K562 (cell line): Measurements from ENCODE around the gene CIB1. TPM values are rescaled to one million over a fixed set of nuclear protein-coding genes. Genes with fewer than 3 reads are reported as not detected.

Experiments
- BHLHE40 ChIP-seq: IDR thresholded peaks from 2 replicates; pipeline ENCODE4 v1.6.1; 2011; ENCODE audit warnings: low read length, improper control_type of control experiment
- BRD9 ChIP-seq: fragments of 450-650 bp; IDR thresholded peaks from 2 replicates; pipeline ENCODE4 v1.6.1; 2018; ENCODE audit warnings: low read depth; ENCODE audit not compliant: partially characterized antibody
- CTBP1 ChIP-seq: fragments of 450-650 bp; IDR thresholded peaks from 2 replicates; pipeline ENCODE4 v1.6.1; 2016; ENCODE audit warnings: borderline replicate concordance
- E2F6 ChIP-seq, 2 experiments: IDR thresholded peaks; 2 replicates each; pipeline ENCODE4 v1.6.1; 2011; ENCODE audit warnings: borderline replicate concordance in 1 of 2, control low read depth in 1 of 2, low read depth in 1 of 2, low read length in 1 of 2, mild to moderate bottlenecking in 1 of 2, mixed read lengths in 1 of 2, moderate library complexity in 1 of 2; ENCODE audit not compliant: insufficient read depth in 1 of 2, insufficient read length in 1 of 2, poor library complexity in 1 of 2, severe bottlenecking in 1 of 2; ENCODE audit errors: extremely low read depth in 1 of 2
- EP400 ChIP-seq: fragments of 450-650 bp; IDR thresholded peaks from 2 replicates; pipeline ENCODE4 v1.6.1; 2017; ENCODE audit warnings: antibody characterized with exemption, mild to moderate bottlenecking, moderate library complexity
- ERF ChIP-seq: fragments of 450-650 bp; formaldehyde crosslinking; IDR thresholded peaks from 2 replicates; pipeline ENCODE4 v1.4.0; 2020; ENCODE audit warnings: mild to moderate bottlenecking, mixed read lengths
- HMGN3 ChIP-seq: IDR thresholded peaks from 2 replicates; pipeline ENCODE4 v1.6.1; 2011; ENCODE audit warnings: borderline replicate concordance, low read depth, mild to moderate bottlenecking, mixed read lengths, low read length; ENCODE audit not compliant: insufficient read length; ENCODE audit errors: extremely low read depth
- PTRF ChIP-seq: fragments of 450-650 bp; IDR thresholded peaks from 2 replicates; pipeline ENCODE4 v1.6.1; 2016; ENCODE audit warnings: mild to moderate bottlenecking, missing genetic modification characterization, missing compliant biosample characterization
- RBBP5 ChIP-seq: fragments of 200-600 bp; sonication (generic); IDR thresholded peaks from 2 replicates; pipeline ENCODE4 v1.6.1; 2012; ENCODE audit warnings: borderline replicate concordance, mild to moderate bottlenecking, low read length, control low read depth, inconsistent platforms; ENCODE audit not compliant: insufficient read depth, poor library complexity, severe bottlenecking
- REST ChIP-seq, 2 experiments: fragments of 450-650 bp; formaldehyde crosslinking in 1 of 2; IDR thresholded peaks; 2 replicates each; pipeline versions ENCODE4 v1.4.0 to v1.6.1; 2014 to 2020; ENCODE audit warnings: mild to moderate bottlenecking in 2 of 2, borderline replicate concordance in 1 of 2, low read depth in 1 of 2
- VEZF1 ChIP-seq: fragments of 200-800 bp; sonication (Bioruptor generic); IDR thresholded peaks from 2 replicates; pipeline ENCODE4 v1.6.1; 2017; ENCODE audit warnings: missing genetic modification characterization, missing compliant biosample characterization
- ZBTB7A ChIP-seq: IDR thresholded peaks from 2 replicates; pipeline ENCODE4 v1.6.1; 2011; ENCODE audit warnings: low read depth, mild to moderate bottlenecking, low read length, moderate library complexity, borderline replicate concordance; ENCODE audit not compliant: control insufficient read depth
- polyA plus RNA-seq, 8 experiments: library from polyadenylated mRNA; depleted of rRNA in 4 of 8; stranded (reverse) in 5 of 8; unstranded in 3 of 8; fragments of >200 nt; fragmentation: Nextera tagmentation in 2 of 8; fragmentation: Illumina TruSeq in 1 of 8; extraction: Ambion mirVana in 2 of 8; extraction: Trizol in 1 of 8; gene quantifications; 2 replicates each; pipeline versions ENCODE4 v1.2.1 to v1.2.3, GENCODE V29; 2011 to 2014; ENCODE audit warnings: inconsistent platforms in 1 of 8, missing spikeins in 1 of 8
- total RNA-seq, 7 experiments: library from RNA; depleted of rRNA in 6 of 7; stranded (reverse); fragments of >200 nt in 6 of 7; fragmentation: Illumina TruSeq in 2 of 7; extraction: Trizol in 2 of 7; gene quantifications; 2 replicates each; pipeline versions ENCODE4 v1.2.1 to v1.2.3, GENCODE V29; 2011 to 2021; ENCODE audit warnings: low replicate concordance in 1 of 7

CIB1 gene
- total and polyA plus RNA-seq, 9 of the 15 experiments (the other 6 are each of a cell fraction or from before 2014, with no cell fraction given) = 14.9 to 136 (median 64.5) TPM

DNA sequence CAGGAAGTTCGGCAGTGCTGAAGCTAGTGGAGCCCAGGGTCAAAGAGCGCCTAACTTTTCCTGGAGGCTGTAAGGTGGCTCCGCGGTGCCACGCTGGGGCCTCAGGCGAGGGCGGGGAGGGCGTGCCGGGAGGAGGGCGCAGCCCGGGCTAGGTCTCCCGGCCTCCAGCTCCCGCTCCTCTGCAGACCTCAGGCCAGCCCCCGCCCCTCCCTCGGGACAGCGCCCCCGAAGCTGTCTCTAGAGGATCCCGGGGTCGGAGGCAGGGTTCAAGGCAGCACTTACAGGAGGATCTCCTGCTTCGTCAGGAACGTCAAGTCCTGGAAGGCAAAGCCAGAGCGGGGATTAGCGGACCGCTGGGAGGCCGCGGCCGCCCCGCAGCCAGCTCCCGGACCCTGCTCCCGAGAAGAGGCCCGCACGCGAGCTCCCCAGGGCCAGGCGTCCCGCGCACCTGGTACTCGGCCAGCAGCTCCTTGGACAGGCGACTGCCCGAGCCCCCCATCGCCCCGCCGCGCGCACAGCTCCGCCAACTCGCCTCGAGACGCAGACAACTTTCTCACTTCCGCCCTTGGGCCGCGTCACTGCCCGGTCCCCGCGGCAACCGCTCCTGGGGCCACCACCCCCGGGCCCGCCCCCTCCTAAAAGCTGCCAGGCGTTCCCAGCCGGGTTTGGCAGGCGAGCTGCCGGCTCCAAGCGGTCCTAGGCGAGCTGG, at the start of gene CIB1 (continued):
- peak; percentile 99 for TF ChIP-seq REST (IDR thresholded peaks at IDR 0.05; ENCODE audit: borderline replicate concordance)
- TF ChIP-seq REST (CRISPR knock-in tag; IDR thresholded peaks at IDR 0.05; ENCODE audit: low read depth) = 0 out of 2 replicates have a peak, but pooled peaks have one; percentile 15
- TF ChIP-seq CTBP1 = peak; percentile 14
- TF ChIP-seq RBBP5 = peak; percentile 63
- TF ChIP-seq HMGN3 = peak; percentile 2
- TF ChIP-seq ZBTB7A = peak; percentile 66; the same call in 1 of the 2 replicates
- no peak for TF ChIP-seq PTRF (tag)
- peak; percentile 92; the same call in 1 of the 2 replicates for TF ChIP-seq VEZF1 (CRISPR knock-in tag)
- peak; percentile 70; the same call in 1 of the 2 replicates for TF ChIP-seq ERF (CRISPR knock-in tag)
- no peak for TF ChIP-seq BRD9
- TF ChIP-seq EP400 = peak; percentile 56; the same call in 1 of the 2 replicates
- TF ChIP-seq E2F6 (IDR thresholded peaks at IDR 0.05; ENCODE audit: borderline replicate concordance in 1 of 2, extremely low read depth in 1 of 2, insufficient read depth in 1 of 2, insufficient read length in 1 of 2, low read depth in 1 of 2, low read length in 1 of 2, poor library complexity in 1 of 2, severe bottlenecking in 1 of 2) = peak in 1 of 2 experiments; percentile 57
- TF ChIP-seq BHLHE40 = 0 out of 2 replicates have a peak, but pooled peaks have one; percentile 2
